IMR-90 (cell line): ENCODE results near the gene FSIP1. TPM values are rescaled to one million over a fixed set of nuclear protein-coding genes. Genes with fewer than 3 reads are reported as not detected.
A peak's percentile ranks its signal among the peaks of the same experiment; 100 is the strongest.

Experiments
- ATAC-seq: fragments of 200-7000 bp; cut with Tn5 transposase; 2 replicates; pipeline ENCODE4 v1.9.1; 2020; ENCODE audit warnings: low read depth, mild to moderate bottlenecking, moderate library complexity
- BruUV-seq: library from RNA; stranded (reverse); fragments of 400-500 nt; replicated peaks from 2 replicates; lab custom pipeline; 2021; lab: Mats Ljungman, UMichigan
- CTCF ChIA-PET: fragments of 300-600 bp; formaldehyde crosslinking; extraction: SDS; loops from one replicate; lab custom pipeline; 2021; ENCODE audit warnings: antibody characterized with exemption; lab: Yijun Ruan, JAX
- POLR2A ChIA-PET: fragments of 300-600 bp; sonication (Branson Sonifier 250); formaldehyde crosslinking; loops from one replicate; lab custom pipeline; 2022; ENCODE audit warnings: antibody characterized with exemption; ENCODE audit not compliant: unreplicated experiment; lab: Charles Lee
- DNase-seq: peaks from one replicate; pipeline ENCODE4 v3.0.0; 2013
- H2AFZ ChIP-seq: replicated peaks from 2 replicates; pipeline ENCODE3; 2013; ENCODE audit warnings: low read length, mild to moderate bottlenecking; ENCODE audit not compliant: poor library complexity
- H2AK5ac ChIP-seq: 2 replicates; pipeline ENCODE4 v1.6.1; 2013; ENCODE audit warnings: low read depth, low read length, inconsistent platforms
- H2AK9ac ChIP-seq: replicated peaks from 2 replicates; pipeline ENCODE3; 2013; ENCODE audit warnings: mild to moderate bottlenecking, low read depth, low read length, moderate library complexity; ENCODE audit not compliant: poor library complexity
- H2BK120ac ChIP-seq: 2 replicates; pipeline ENCODE4 v1.6.1; 2013; ENCODE audit warnings: low read depth, low read length, inconsistent platforms
- H2BK15ac ChIP-seq: 3 replicates; pipeline ENCODE4 v1.6.1; 2013; ENCODE audit warnings: low read depth, low read length, inconsistent platforms
- H2BK20ac ChIP-seq: 2 replicates; pipeline ENCODE4 v1.6.1; 2013; ENCODE audit warnings: low read depth, mild to moderate bottlenecking, inconsistent platforms, low read length, moderate library complexity
- H2BK5ac ChIP-seq: 2 replicates; pipeline ENCODE4 v1.6.1; 2013; ENCODE audit warnings: mild to moderate bottlenecking, low read depth, low read length, inconsistent platforms; ENCODE audit not compliant: poor library complexity, severe bottlenecking
- H3K14ac ChIP-seq: replicated peaks from 2 replicates; pipeline ENCODE4 v1.6.1; 2013; ENCODE audit warnings: low read depth, low read length, inconsistent platforms
- H3K18ac ChIP-seq: 2 replicates; pipeline ENCODE4 v1.6.1; 2013; ENCODE audit warnings: low read depth, low read length, control low read depth
- H3K23ac ChIP-seq: 2 replicates; pipeline ENCODE4 v1.6.1; 2013; ENCODE audit warnings: low read depth, low read length, inconsistent platforms
- H3K27ac ChIP-seq: 2 replicates; pipeline ENCODE4 v1.5.1; 2013; ENCODE audit warnings: mild to moderate bottlenecking, control low read depth, low read length; ENCODE audit not compliant: insufficient read depth
- H3K27me3 ChIP-seq: 2 replicates; pipeline ENCODE4 v1.6.1; 2013; ENCODE audit warnings: low read length; ENCODE audit not compliant: control insufficient read depth, insufficient read depth
- H3K36me3 ChIP-seq: 2 replicates; pipeline ENCODE4 v1.6.1; 2013; ENCODE audit warnings: low read length, mixed read lengths; ENCODE audit not compliant: control insufficient read depth, insufficient read depth
- H3K4ac ChIP-seq: 2 replicates; pipeline ENCODE4 v1.6.1; 2013; ENCODE audit warnings: low read depth, low read length, inconsistent platforms
- H3K4me1 ChIP-seq: 2 replicates; pipeline ENCODE4 v1.6.1; 2013; ENCODE audit warnings: low read length, mixed read lengths; ENCODE audit not compliant: control insufficient read depth, insufficient read depth
- H3K4me2 ChIP-seq: 2 replicates; pipeline ENCODE4 v1.6.1; 2013; ENCODE audit warnings: low read depth, mild to moderate bottlenecking, control low read depth, low read length, moderate library complexity
- H3K4me3 ChIP-seq: 2 replicates; pipeline ENCODE4 v1.5.1; 2013; ENCODE audit warnings: low read depth, mild to moderate bottlenecking, control low read depth, low read length, moderate library complexity; ENCODE audit not compliant: insufficient read depth
- H3K56ac ChIP-seq: 2 replicates; pipeline ENCODE4 v1.6.1; 2013; ENCODE audit warnings: low read length, inconsistent platforms; ENCODE audit not compliant: insufficient read depth; ENCODE audit errors: extremely low read depth
- H3K79me1 ChIP-seq, 2 experiments: 2 replicates each; pipeline ENCODE4 v1.6.1; 2013; ENCODE audit warnings: low read length in 2 of 2, inconsistent platforms in 1 of 2, low read depth in 1 of 2
- H3K9ac ChIP-seq: 2 replicates; pipeline ENCODE4 v1.6.1; 2013; ENCODE audit warnings: low read depth, low read length, control low read depth
- H3K9me1 ChIP-seq: 2 replicates; pipeline ENCODE4 v1.6.1; 2013; ENCODE audit warnings: low read length, inconsistent platforms; ENCODE audit not compliant: insufficient read depth
- H3K9me3 ChIP-seq: 2 replicates; pipeline ENCODE4 v1.6.1; 2013; ENCODE audit warnings: low read length; ENCODE audit not compliant: control insufficient read depth, insufficient read depth
- H4K20me1 ChIP-seq: 2 replicates; pipeline ENCODE4 v1.6.1; 2013; ENCODE audit warnings: low read length, inconsistent platforms; ENCODE audit not compliant: insufficient read depth
- H4K5ac ChIP-seq: 2 replicates; pipeline ENCODE4 v1.6.1; 2013; ENCODE audit warnings: mild to moderate bottlenecking, low read depth, low read length, control low read depth
- H4K8ac ChIP-seq, 2 experiments: 2 replicates each; pipeline ENCODE4 v1.6.1; 2013; ENCODE audit warnings: low read depth in 2 of 2, low read length in 2 of 2, control low read depth in 1 of 2, inconsistent platforms in 1 of 2
- H4K91ac ChIP-seq: 2 replicates; pipeline ENCODE4 v1.6.1; 2013; ENCODE audit warnings: low read depth, low read length, inconsistent platforms; ENCODE audit not compliant: insufficient read depth
- FOS ChIP-seq: fragments of 150-350 bp; IDR thresholded peaks from 2 replicates; pipeline ENCODE4 v1.6.1; 2016; ENCODE audit warnings: low read depth, low read length
- MAZ ChIP-seq: IDR thresholded peaks from 2 replicates; pipeline ENCODE4 v1.6.1; 2012; ENCODE audit warnings: low read depth, mild to moderate bottlenecking, low read length, improper control_type of control experiment, moderate library complexity, borderline replicate concordance
- RFX5 ChIP-seq: IDR thresholded peaks from 2 replicates; pipeline ENCODE4 v1.8.0; 2012; ENCODE audit warnings: low read depth, mild to moderate bottlenecking, low read length, moderate library complexity
- WGBS, 2 experiments: methylation state at CpG; one replicate each; pipeline versions ENCODE4 v1.1.5 to v1.1.7; 2013; ENCODE audit warnings: missing lambda C conversion rate in 2 of 2; ENCODE audit not compliant: insufficient read length in 1 of 2; ENCODE audit errors: extremely low coverage in 2 of 2; 5-methylcytosine and 5-hydroxymethylcytosine counted together
- dilution Hi-C: fragments of 300-500 bp; cut with HindIII; formaldehyde crosslinking; loops from one replicate; pipeline ENCODE4 v1.14.3; 2018; ENCODE audit warnings: low sequenced_read_pairs; ENCODE audit not compliant: unreplicated experiment
- in situ Hi-C: fragments of 300-500 bp; cut with MboI; formaldehyde crosslinking; loops from 3 replicates; pipeline ENCODE4 v1.14.3; 2019; ENCODE audit warnings: low sequenced_read_pairs, inconsistent platforms, mixed read lengths
- intact Hi-C: fragments of 100-400 bp; cut with micrococcal nuclease; formaldehyde crosslinking; loops from 2 replicates; pipeline ENCODE4 v1.10.0; 2022
- polyA plus RNA-seq, 3 experiments: library from polyadenylated mRNA; depleted of rRNA; stranded (reverse); fragments of >200 nt; gene quantifications; 2 replicates each; pipeline ENCODE4 v1.2.3, GENCODE V29; 2012; ENCODE audit warnings: low replicate concordance in 1 of 3
- total RNA-seq: library from RNA; depleted of rRNA; stranded (reverse); fragments of >200 nt; gene quantifications from 2 replicates; pipeline ENCODE4 v1.2.3, GENCODE V29; 2012

The FSIP1 gene
- total and polyA plus RNA-seq, 2 of the 4 experiments (the other 2 are of a cell fraction), result 0.10 to 0.18 TPM

DNA sequence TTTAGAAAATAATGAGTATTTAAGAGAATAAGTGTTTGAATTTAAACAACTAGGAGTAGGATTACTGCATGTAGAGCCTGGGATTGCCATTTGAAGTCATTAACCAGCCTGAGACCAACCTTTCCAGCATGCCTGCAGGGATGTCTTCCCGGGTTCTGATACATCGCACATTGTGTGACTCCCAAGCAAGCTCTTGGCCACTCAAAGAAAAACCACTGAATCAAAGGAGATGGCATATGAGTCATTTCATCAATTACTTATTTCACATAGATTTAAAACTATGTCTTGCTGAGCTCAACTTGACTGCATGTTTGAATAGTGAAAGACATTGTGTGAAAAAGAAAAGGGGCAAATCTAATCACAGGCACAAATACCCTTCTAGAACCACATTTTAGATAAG lies 216.8 kb downstream of the FSIP1 start:
- CTCF ChIA-PET, result no interaction called here
- Histone ChIP-seq H3K4me2 (no peak overlapping the region), H3K4me3 (no peak overlapping the region), H3K56ac (no peak overlapping the region), H4K20me1 (no peaks in the 10 kb centered on the region), H2AK9ac (no peak overlapping the region), H3K9me1 (no peaks in the 10 kb centered on the region), H4K91ac (no peak overlapping the region), H3K79me1 (no peaks in the 10 kb centered on the region), H3K23ac (no peak overlapping the region), H3K18ac (no peak overlapping the region), H2AFZ (no peak overlapping the region), H2AK5ac (no peak overlapping the region), H3K36me3 (no peaks in the 10 kb centered on the region), H3K14ac (no peak overlapping the region), H3K27ac (no peak overlapping the region), H3K4me1 (peaks cover 1% of the 10 kb centered on the region; the same call in 1 of the 2 replicates), H3K9ac (no peak overlapping the region), H3K27me3 (no peaks in the 10 kb centered on the region), H3K9me3 (no peaks in the 10 kb centered on the region), H4K5ac (no peak overlapping the region), H3K4ac (no peak overlapping the region), H2BK20ac (no peak overlapping the region), H2BK15ac (no peak overlapping the region), H2BK5ac (no peak overlapping the region), H4K8ac (no peak overlapping the region), H2BK120ac (no peak overlapping the region)
- intact Hi-C loops, result no loop called here
- no peak for TF ChIP-seq MAZ
- no peak for TF ChIP-seq FOS
- TF ChIP-seq RFX5, result no peak
- no TSS peak for BruUV-seq
- ATAC-seq (no peak), DNase-seq (peak; percentile 18)
- in situ Hi-C loops, result no loop called here
- dilution Hi-C loops, result no loop called here
- no CpG with 5 or more reads among the region's 2 CpGs for WGBS, 2 experiments
- POLR2A ChIA-PET, result no interaction called here
